GM19452 (cell line): ENCODE measurements around the gene HSPA14.
"Not testable (repeated sequence)": the region's sequence is repeated elsewhere in the genome, so short reads cannot be mapped to it uniquely, and the experiment has no call there.

Experiments
- ATAC-seq: cut with Tn5 transposase; IDR thresholded peaks from one replicate; pipeline ENCODE4 v1.9.1; 2021; ENCODE audit not compliant: unreplicated experiment

HSPA14 gene

GRCh38 chr10:14836208-14836607 is 1.9 kb upstream of the HSPA14 start:
- no peak for ATAC-seq

DNA sequence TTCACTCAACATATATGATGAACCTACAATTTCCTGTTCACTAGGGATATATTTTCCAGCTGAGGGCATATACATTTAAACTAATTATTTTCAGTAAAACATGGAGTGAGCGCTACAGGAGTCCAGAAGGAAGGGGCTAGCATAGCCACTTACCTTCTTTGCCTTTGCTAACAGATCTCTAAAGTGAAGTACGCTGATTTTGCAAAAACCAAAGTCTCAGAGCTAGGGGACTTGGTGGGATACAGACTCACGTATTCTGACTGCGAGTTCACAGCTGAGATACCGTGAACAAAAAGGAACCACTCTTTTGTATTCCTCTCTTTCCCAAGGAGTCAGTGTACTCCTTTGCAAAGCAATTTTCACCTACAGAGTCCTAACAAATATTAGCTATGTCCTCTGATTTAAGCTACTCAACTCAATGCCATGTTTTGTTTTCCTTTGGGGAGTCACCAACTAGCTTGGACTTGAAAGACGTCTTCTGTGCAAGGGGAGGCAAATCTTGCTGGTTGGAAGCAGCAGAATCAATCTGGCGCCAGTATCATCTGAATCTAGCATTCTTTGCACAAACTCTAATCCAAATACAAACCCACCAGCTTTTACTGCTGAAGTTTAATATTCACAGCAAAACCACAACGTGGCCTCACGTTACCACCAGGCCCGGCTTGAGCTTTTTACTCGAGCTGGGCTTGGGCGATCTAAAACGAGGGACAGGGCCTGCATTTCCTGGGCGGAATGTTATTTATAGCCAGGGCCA is 926 bp upstream of the HSPA14 start:
- no peak for ATAC-seq

DNA sequence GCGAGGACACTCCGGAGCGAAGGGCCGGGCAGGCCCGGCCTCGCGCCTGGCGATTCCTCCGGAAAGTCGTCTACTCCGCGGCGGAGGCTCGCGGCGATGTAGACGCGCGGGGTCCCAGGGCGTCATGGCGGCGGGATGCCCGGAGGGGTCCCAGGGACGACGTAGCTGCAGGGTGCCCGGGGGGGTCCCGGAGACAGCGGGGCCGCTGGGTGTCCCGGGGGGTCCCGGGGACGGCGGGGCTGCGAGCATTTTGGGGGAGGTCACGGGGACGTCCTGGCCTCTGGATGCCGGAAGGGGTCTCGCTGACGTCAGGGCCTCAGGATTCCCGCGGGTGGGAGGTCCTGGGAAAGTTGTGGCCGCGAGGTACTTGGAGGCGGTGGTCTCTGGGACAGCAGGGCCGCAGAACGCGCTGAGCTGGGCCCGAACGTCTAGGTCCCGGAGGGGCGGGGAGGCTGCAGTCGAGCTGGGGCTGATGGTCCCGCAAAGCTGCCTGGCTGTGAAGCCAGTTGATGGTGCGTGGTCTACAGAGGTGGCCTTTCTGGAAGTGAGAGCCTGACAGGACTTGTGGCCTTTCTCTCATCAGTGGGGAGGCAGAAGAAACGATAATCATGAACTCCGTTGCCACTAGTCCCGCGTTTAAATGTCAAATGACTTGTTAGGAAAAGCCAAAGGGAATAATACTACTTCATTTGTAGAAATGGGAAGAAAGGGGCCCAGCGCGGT is 637 bp downstream of the HSPA14 start:
- no peak for ATAC-seq

DNA sequence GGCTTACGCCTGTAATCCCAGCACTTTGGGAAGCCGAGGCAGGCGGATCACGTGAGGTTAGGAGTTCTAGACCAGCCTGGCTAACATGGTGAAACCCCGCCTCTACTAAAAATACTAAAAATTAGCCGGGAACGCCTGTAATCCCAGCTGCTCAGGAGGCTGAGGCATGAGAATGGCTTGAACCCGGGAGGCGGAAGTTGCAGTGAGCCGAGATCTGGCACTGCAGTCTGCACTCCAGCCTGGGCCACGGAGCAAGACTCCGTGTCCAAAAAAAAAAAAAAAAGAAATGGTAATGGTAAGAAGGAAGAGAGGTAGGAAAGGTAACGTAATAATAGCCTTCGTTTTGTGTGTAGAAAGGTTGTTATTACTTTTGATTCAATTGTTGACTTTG is 1.2 kb downstream of the HSPA14 start:
- no peak for ATAC-seq

- no peak for ATAC-seq
Observed at GRCh38 chr10:14840178-14840577, 2.1 kb downstream of the HSPA14 start.

- no peak for ATAC-seq
Observed at GRCh38 chr10:14843327-14843988, 5.4 kb downstream of the HSPA14 start.

DNA sequence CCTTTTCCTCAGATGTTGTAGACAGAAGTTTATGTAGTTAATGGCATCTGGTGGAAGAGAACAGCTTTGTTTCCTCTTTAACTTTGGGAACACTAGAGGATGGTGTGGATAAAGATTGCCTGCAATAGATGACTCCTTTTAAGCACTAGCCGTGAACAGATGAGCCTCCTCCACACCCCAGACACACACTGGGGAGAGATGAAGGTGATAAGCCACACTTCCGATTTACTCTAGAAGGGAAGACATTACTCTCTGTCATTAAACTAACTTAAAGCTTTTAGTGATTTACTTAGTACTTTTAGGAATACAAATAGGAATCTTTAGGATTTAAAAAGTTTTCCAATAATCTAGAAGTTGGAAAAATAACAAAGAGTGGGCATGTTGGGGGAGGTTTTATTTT is 6.8 kb downstream of the HSPA14 start:
- ATAC-seq = no peak

GRCh38 chr10:14852236-14852635 is 14.1 kb downstream of the HSPA14 start:
- no peak for ATAC-seq

DNA sequence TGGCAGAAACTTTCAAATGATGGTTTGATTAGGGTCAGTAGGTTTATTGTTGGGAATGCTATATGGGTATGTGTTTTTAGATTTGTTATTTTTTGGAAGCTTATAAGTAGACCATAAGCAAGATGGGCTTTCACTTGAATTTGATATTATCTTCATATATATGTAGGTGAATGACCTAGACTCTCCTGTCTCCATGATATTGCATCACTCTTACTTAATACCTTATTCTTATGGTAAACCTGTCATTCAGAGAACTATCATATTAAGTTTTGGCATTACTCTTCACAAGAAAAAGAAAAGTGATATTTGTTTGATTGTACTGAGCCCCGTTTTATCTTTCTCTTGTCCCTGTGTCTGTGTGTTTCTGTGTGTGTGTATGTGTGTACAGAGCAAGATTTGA is 17.3 kb downstream of the HSPA14 start:
- ATAC-seq = no peak

DNA sequence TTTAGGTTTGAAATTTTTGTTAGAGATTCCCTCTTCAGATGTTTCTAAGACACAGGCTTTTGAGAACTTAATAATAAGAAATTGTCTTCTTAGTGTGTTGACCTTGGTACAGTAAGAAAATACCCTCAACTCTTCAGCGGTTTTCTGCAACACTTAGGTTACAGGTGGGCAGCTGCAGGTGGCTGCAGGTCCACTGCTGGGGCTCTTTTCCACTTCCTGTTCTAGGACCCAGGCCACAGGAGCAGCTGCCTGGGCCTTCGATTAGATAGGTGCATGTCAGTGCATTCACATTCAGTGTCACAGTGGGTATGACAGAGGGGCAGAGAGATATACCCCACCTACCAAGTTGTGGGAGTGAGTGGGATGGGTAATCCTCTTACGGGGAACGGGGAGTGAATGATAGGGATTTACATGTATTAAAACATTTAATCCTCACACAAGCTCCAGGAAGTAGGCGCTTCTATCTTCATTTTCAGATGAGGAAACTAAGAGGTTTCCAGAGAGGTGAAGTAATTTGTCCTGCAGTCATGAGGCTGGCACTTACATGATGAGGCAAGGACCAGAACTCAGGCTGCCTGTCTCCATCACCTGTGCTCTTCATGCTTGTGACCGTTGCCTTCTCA is 20.3 kb downstream of the HSPA14 start:
- ATAC-seq = no peak

- no peak for ATAC-seq
Observed at GRCh38 chr10:14859043-14859442, 20.9 kb downstream of the HSPA14 start.

DNA sequence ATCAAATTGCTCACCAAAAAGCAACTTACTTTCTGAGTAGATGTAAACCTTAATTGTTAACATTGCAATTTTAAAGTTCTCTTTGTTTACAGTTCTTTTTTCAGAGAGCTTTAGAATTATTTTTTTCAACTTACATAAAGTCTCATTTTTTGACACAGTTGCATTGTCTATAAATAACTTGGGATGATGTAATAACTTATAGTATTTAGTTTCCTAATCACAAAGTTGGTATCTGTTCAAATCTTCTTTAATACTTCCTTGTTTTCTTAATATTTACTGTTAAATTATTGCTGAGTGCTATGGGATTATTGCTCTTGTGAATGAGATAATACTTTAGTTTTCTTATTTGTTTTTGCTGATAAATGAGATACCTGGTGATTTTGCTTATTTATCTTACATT is 21.7 kb downstream of the HSPA14 start:
- ATAC-seq = no peak

DNA sequence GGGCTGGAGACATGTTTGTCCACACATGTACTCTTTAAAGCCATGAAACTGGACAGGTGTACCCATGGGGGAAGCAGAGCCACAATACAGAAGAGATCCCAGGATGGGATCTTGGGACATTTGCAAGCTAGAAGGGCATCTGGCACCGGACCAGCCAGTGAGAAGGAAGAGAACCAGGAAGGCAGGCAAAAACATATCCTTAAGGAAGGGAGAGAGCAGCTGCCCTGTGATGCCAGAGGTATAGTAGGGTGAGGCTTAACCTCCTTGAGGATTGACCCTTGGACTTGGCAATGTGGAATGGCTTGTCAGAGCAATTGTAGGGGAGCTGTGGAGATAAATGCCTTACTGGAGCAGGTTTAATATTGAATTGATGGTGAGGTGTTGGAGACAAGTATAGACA is 22.7 kb downstream of the HSPA14 start:
- ATAC-seq = no peak

- ATAC-seq = not testable (repeated sequence)
Observed at GRCh38 chr10:14864466-14864865, 26.4 kb downstream of the HSPA14 start.

GRCh38 chr10:14864871-14865270 is 26.8 kb downstream of the HSPA14 start:
- ATAC-seq = not testable (repeated sequence)

- ATAC-seq = no peak
Observed at GRCh38 chr10:14873090-14873760, 35.1 kb downstream of the HSPA14 start.

GRCh38 chr10:14875941-14876340 is 37.8 kb downstream of the HSPA14 start:
- no peak for ATAC-seq

DNA sequence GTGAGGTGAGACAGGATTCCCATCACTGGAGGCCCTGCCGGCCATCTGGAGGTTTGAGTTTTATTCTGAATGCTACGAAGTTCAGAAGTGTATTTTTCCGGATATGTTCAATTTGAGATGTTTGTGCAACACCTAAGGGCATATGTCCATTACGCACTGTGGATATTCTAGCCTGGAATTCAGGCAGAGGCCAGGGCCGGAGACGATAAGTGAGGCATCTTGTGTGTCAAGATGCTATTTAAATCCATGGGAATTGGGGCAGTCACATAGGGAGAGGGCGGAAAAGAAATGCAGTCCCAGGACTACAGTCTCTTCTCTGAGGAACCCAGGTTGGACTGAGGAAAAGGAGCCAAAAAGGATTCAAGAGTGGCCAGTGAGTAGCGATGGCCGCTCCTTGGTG is 38.7 kb downstream of the HSPA14 start:
- ATAC-seq = no peak

DNA sequence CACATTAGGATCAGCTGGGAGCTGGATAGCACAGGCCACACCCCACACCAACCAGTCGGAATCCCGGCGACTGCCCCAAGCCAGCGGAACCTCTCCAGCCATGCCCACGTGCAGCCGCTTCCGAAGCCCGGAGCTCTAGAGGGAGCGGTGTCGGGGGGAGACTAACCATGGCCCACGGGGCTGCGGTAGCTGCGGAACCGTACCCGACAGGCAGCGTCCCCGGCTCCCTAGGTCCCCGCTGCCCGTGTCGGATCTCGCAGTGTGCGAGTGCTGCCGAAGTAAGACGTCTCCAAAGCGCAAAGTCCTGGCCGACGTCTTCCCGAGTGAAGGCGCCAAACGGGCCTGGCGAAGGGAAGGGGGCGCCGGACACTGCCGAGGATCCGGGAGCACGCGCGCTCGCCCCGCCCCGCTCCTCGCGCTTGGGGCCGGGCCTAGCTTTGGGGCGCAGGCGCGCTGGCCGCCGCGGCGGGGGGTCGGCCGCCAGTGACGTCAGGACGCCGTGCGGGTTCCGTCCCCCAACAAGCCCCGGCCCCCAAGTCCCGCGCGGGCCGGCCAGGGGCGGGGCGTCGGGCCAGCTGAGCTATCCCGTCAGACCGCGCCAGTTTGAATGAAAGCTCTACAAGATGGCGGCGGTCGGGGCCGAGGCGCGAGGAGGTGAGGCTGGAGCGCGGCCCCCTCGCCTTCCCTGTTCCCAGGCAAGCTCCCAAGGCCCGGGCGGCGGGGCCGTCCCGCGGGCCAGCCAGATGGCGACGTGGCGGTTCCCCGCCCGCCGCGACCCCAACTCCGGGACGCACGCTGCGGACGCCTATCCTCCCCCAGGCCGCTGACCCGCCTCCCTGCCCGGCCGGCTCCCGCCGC is 40.4 kb downstream of the HSPA14 start, which contains the start of gene SUV39H2:
SUV39H2 (plus strand) TSS at position 601 of the 858 bp plus-strand sequence; CDS start at position 624, 23 bp downstream.
- ATAC-seq = peak; percentile 90
